Adrenal gland (tissue), 12 donors: ENCODE data around the gene SRPK1. TPM values are rescaled to one million over a fixed set of nuclear protein-coding genes. Genes with fewer than 3 reads are reported as not detected.
"Not testable (repeated sequence)": the region's sequence is repeated elsewhere in the genome, so short reads cannot be mapped to it uniquely, and the experiment has no call there.

ENCODE experiments used
- DNase-seq, 7 donors: peaks; one replicate each; pipeline ENCODE4 v3.0.0-alpha.2; 2019 to 2020
- H3K27ac ChIP-seq, 5 donors: fragments of 200-600 bp; sonication (generic) in 4 of 5; 1 replicate in 3 of 5; 2 replicates in 2 of 5; pipeline versions ENCODE4 v1.5.1 to v1.8.0; 2016 to 2020; ENCODE audit warnings: mild to moderate bottlenecking in 1 of 5
- H3K27me3 ChIP-seq: fragments of 200-600 bp; 2 replicates; pipeline ENCODE4 v1.8.0; 2021
- H3K36me3 ChIP-seq, 2 donors: fragments of 200-600 bp; replicated peaks in 1 of 2; 1 replicate in 1 of 2; 2 replicates in 1 of 2; pipeline versions ENCODE4 v1.5.1 to v1.8.0; 2018 to 2022
- H3K4me1 ChIP-seq, 2 donors: fragments of 200-600 bp; replicated peaks in 1 of 2; 1 replicate in 1 of 2; 2 replicates in 1 of 2; pipeline versions ENCODE4 v1.5.1 to v1.8.0; 2018 to 2021
- H3K4me3 ChIP-seq, 4 donors: fragments of 200-600 bp; sonication (generic) in 3 of 4; one replicate each; pipeline ENCODE4 v1.5.1; 2016 to 2018
- H3K9me3 ChIP-seq, 3 donors: fragments of 200-600 bp; sonication (generic) in 1 of 3; replicated peaks in 1 of 3; 1 replicate in 2 of 3; 2 replicates in 1 of 3; pipeline versions ENCODE4 v1.5.1 to v1.8.0; 2016 to 2021
- CTCF ChIP-seq, 6 experiments: fragments of 450-650 bp in 4 of 6; fragments of 200-600 bp in 2 of 6; sonication (generic) in 1 of 6; IDR thresholded peaks; 1 replicate in 5 of 6; 2 replicates in 1 of 6; pipeline versions ENCODE4 v1.5.1 to v1.8.0; 2016 to 2021; ENCODE audit warnings: antibody characterized with exemption in 6 of 6, mild to moderate bottlenecking in 2 of 6, moderate library complexity in 1 of 6
- POLR2A ChIP-seq, 2 donors: fragments of 450-650 bp; IDR thresholded peaks; one replicate each; pipeline ENCODE4 v1.6.1; 2017; ENCODE audit warnings: antibody characterized with exemption in 2 of 2, mild to moderate bottlenecking in 2 of 2, moderate library complexity in 1 of 2
- WGBS, 4 donors: extraction: QIAGEN DNeasy Blood & Tissue Kit in 2 of 4; methylation state at CpG; one replicate each; pipeline versions ENCODE4 v1.1.5 to v1.1.7; 2013 to 2017; 5-methylcytosine and 5-hydroxymethylcytosine counted together
- intact Hi-C, 2 donors: fragments of 100-400 bp; cut with DNase I; formaldehyde crosslinking; loops; one replicate each; pipeline versions ENCODE4 v1.14.1 to v1.15.0; 2022 to 2023
- polyA plus RNA-seq, 3 donors: library from polyadenylated mRNA; stranded (reverse); fragments of 200-250 nt in 2 of 3; fragments of 350-450 nt in 1 of 3; fragmentation: Illumina TruSeq in 1 of 3; extraction: RNeasy Lipid Tissue Mini Kit (QIAGEN cat#74804) in 1 of 3; gene quantifications; one replicate each; pipeline ENCODE4 v1.2.3, GENCODE V29; 2013 to 2014
- total RNA-seq, 9 donors: library from RNA; depleted of rRNA in 4 of 9; stranded (reverse); fragments of >200 nt in 4 of 9; fragments of 120-200 nt in 1 of 9; fragmentation: NEBNext Ultra II Directional in 1 of 9; extraction: Animal tissue kit (Norgen Biotek cat#: 25700) in 1 of 9; gene quantifications; one replicate each; pipeline versions ENCODE4 v1.1.0 to v1.2.4, GENCODE V29; 2013 to 2023
- donor health status: healthy with polysubstance abuse.
- donor health status: Bipolar disorder and iron deficiency.
- donor health status: DM: yes; HTN: yes; CAD: no.
- donor health status: DM: no; HTN: no; CAD: no.
- donor health status: DM: no; HTN: no; CAD: no.
- donor health status: DM: yes; HTN: yes; CAD: no.

Gene SRPK1
- total and polyA plus RNA-seq, 12 donors = 5.1 to 37.7 (median 15.8) TPM

- intact Hi-C loops = no loop called here
- no peaks in the 10 kb centered on the region for H3K27me3 ChIP-seq
- no peak for TF ChIP-seq CTCF (IDR thresholded peaks at IDR 0.05)
- TF ChIP-seq POLR2A (IDR thresholded peaks at IDR 0.05) = no peak
- H3K27ac ChIP-seq = no peak overlapping the region
- H3K4me3 ChIP-seq = no peak overlapping the region
- no peaks in the 10 kb centered on the region for H3K9me3 ChIP-seq
- 94 to 98% (median 97%) methylated on average over 3 of the region's 3 CpGs for WGBS, 4 donors
- DNase-seq = no peak
- peaks cover 0 to 22% of the 10 kb centered on the region in 2 donors for H3K4me1 ChIP-seq
- no peaks in the 10 kb centered on the region for H3K36me3 ChIP-seq
Observed at GRCh38 chr6:35916056-35916455, 4.8 kb downstream of the SRPK1 start.

- peaks cover 0 to 14% of the 10 kb centered on the region in 2 donors for H3K4me1 ChIP-seq
- 88 to 94% (median 92%) methylated on average over 6 of the region's 6 CpGs for WGBS, 4 donors
- no peak overlapping the region for H3K4me3 ChIP-seq
- no peaks in the 10 kb centered on the region for H3K9me3 ChIP-seq
- no peaks in the 10 kb centered on the region for H3K27me3 ChIP-seq
- no peaks in the 10 kb centered on the region for H3K36me3 ChIP-seq
- no peak for TF ChIP-seq CTCF (IDR thresholded peaks at IDR 0.05)
- TF ChIP-seq POLR2A (IDR thresholded peaks at IDR 0.05) = no peak
- H3K27ac ChIP-seq = no peak overlapping the region
- intact Hi-C loops = no loop called here
- no peak for DNase-seq
Observed at GRCh38 chr6:35914536-35914935, 6.4 kb downstream of the SRPK1 start.

- WGBS, 4 donors = 83 to 91% (median 86%) methylated on average over 8 of the region's 8 CpGs
- H3K27ac ChIP-seq = no peak overlapping the region
- no peaks in the 10 kb centered on the region for H3K27me3 ChIP-seq
- H3K36me3 ChIP-seq = no peaks in the 10 kb centered on the region
- DNase-seq = peak in 4 of 7 donors; percentile 19 to 51 (median 42)
- H3K4me3 ChIP-seq = no peak overlapping the region
- no peaks in the 10 kb centered on the region for H3K4me1 ChIP-seq
- TF ChIP-seq CTCF (IDR thresholded peaks at IDR 0.05) (no peak), POLR2A (IDR thresholded peaks at IDR 0.05) (no peak)
- intact Hi-C loops = no loop called here
- no peaks in the 10 kb centered on the region for H3K9me3 ChIP-seq
Observed at GRCh38 chr6:35911871-35912653, 8.8 kb downstream of the SRPK1 start.

- DNase-seq, H3K4me1 ChIP-seq, H3K9me3 ChIP-seq, H3K36me3 ChIP-seq, H3K27me3 ChIP-seq, H3K4me3 ChIP-seq, intact Hi-C loops, H3K27ac ChIP-seq: not testable (repeated sequence)
- 88 to 100% (median 97%) methylated on average over 2 of the region's 2 CpGs for WGBS, 4 donors
Observed at GRCh38 chr6:35909571-35909970, 11.3 kb downstream of the SRPK1 start.

GRCh38 chr6:35908753-35909401, 12.0 kb downstream of the SRPK1 start:
- H3K4me1 ChIP-seq, H3K4me3 ChIP-seq, H3K27me3 ChIP-seq, H3K9me3 ChIP-seq, DNase-seq, H3K27ac ChIP-seq, H3K36me3 ChIP-seq, intact Hi-C loops: not testable (repeated sequence)
- WGBS, 4 donors = 98 to 100% (median 99%) methylated on average over 4 to 5 of the region's 5 CpGs
